HG03097 (cell line): ENCODE measurements around the gene WDHD1.
"Not testable (repeated sequence)": the region's sequence is repeated elsewhere in the genome, so short reads cannot be mapped to it uniquely, and the experiment has no call there.

Source experiments
- ATAC-seq: cut with Tn5 transposase; IDR thresholded peaks from one replicate; pipeline ENCODE4 v1.9.1; 2021; ENCODE audit not compliant: unreplicated experiment, low FRiP score

The WDHD1 gene

GRCh38 chr14:55026793-55027561, at the start of gene WDHD1, which contains the start of gene SOCS4:
WDHD1 (minus strand) TSS chr14:55027099; CDS start chr14:55026787, 312 bp downstream.
SOCS4 (plus strand) TSS chr14:55027236; CDS start chr14:55043042, 15,806 bp downstream.
- peak; percentile 88 for ATAC-seq

- no peak for ATAC-seq
Observed at GRCh38 chr14:55075628-55076175, 48.8 kb upstream of the WDHD1 start.

GRCh38 chr14:55074662-55075061, 47.8 kb upstream of the WDHD1 start:
- no peak for ATAC-seq

GRCh38 chr14:55073856-55074255, 47.0 kb upstream of the WDHD1 start:
- ATAC-seq, result no peak

GRCh38 chr14:55071870-55072640, 45.2 kb upstream of the WDHD1 start:
- peak; percentile 41 for ATAC-seq

- ATAC-seq, result no peak
Observed at GRCh38 chr14:55070981-55071411, 44.1 kb upstream of the WDHD1 start.

GRCh38 chr14:55066223-55066622, 39.3 kb upstream of the WDHD1 start:
- ATAC-seq, result no peak

- ATAC-seq, result no peak
Observed at GRCh38 chr14:55065411-55065810, 38.5 kb upstream of the WDHD1 start.

- not testable (repeated sequence) for ATAC-seq
Observed at GRCh38 chr14:55064896-55065295, 38.0 kb upstream of the WDHD1 start.

GRCh38 chr14:55062517-55063351, 35.8 kb upstream of the WDHD1 start:
- ATAC-seq, result no peak

- no peak for ATAC-seq
Observed at GRCh38 chr14:55059333-55059732, 32.4 kb upstream of the WDHD1 start.

- no peak for ATAC-seq
Observed at GRCh38 chr14:55057919-55058318, 31.0 kb upstream of the WDHD1 start.

- no peak for ATAC-seq
Observed at GRCh38 chr14:55054098-55054497, 27.2 kb upstream of the WDHD1 start.

GRCh38 chr14:55053500-55053899, 26.6 kb upstream of the WDHD1 start:
- no peak for ATAC-seq

- ATAC-seq, result no peak
Observed at GRCh38 chr14:55053018-55053417, 26.1 kb upstream of the WDHD1 start.

- no peak for ATAC-seq
Observed at GRCh38 chr14:55052269-55052930, 25.5 kb upstream of the WDHD1 start.

GRCh38 chr14:55051423-55052268, 24.7 kb upstream of the WDHD1 start, which contains the start of gene MAPK1IP1L:
MAPK1IP1L (plus strand) TSS chr14:55051647; CDS start chr14:55061684, 10,037 bp downstream.
- peak; percentile 92 for ATAC-seq

- no peak for ATAC-seq
Observed at GRCh38 chr14:55051165-55051422, 24.2 kb upstream of the WDHD1 start.

- ATAC-seq, result no peak
Observed at GRCh38 chr14:55048900-55049436, 22.1 kb upstream of the WDHD1 start.
